Glutamatergic neuron (in vitro differentiated cells): ENCODE results near the gene MS4A8. TPM values are rescaled to one million over a fixed set of nuclear protein-coding genes. Genes with fewer than 3 reads are reported as not detected.

ENCODE experiments used
- DNase-seq: peaks from one replicate; pipeline ENCODE4 v3.0.0; 2022
- H3K27ac Mint-ChIP-seq: one replicate; pipeline ENCODE4 v1.8.0; 2020; ENCODE audit warnings: mild to moderate bottlenecking, mixed read lengths, inconsistent platforms; ENCODE audit not compliant: unreplicated experiment
- H3K27me3 Mint-ChIP-seq: one replicate; pipeline ENCODE4 v1.8.0; 2020; ENCODE audit warnings: mild to moderate bottlenecking, moderate library complexity, mixed read lengths, inconsistent platforms; ENCODE audit not compliant: unreplicated experiment
- H3K36me3 Mint-ChIP-seq: one replicate; pipeline ENCODE4 v1.8.0; 2020; ENCODE audit warnings: mild to moderate bottlenecking, mixed read lengths, inconsistent platforms; ENCODE audit not compliant: unreplicated experiment
- H3K4me1 Mint-ChIP-seq: one replicate; pipeline ENCODE4 v1.8.0; 2020; ENCODE audit warnings: mild to moderate bottlenecking, low read depth, mixed read lengths, inconsistent platforms; ENCODE audit not compliant: unreplicated experiment
- H3K4me3 Mint-ChIP-seq: one replicate; pipeline ENCODE4 v1.8.0; 2020; ENCODE audit warnings: mild to moderate bottlenecking, mixed read lengths, inconsistent platforms; ENCODE audit not compliant: unreplicated experiment
- H3K9me3 Mint-ChIP-seq: one replicate; pipeline ENCODE4 v1.8.0; 2020; ENCODE audit warnings: mild to moderate bottlenecking, moderate library complexity, mixed read lengths, inconsistent platforms; ENCODE audit not compliant: unreplicated experiment
- total RNA-seq: library from RNA; stranded (reverse); fragmentation: NEBNext Ultra II Directional; extraction: Animal tissue kit (Norgen Biotek cat#: 25700); gene quantifications from one replicate; pipeline ENCODE4 v1.2.1, GENCODE V29; 2021; ENCODE audit not compliant: unreplicated experiment
- TF ChIP-seq, protein P1 (sequence below): fragments of 200-600 bp; sonication (generic); IDR thresholded peaks from one replicate; pipeline ENCODE4 v1.5.0; 2021; ENCODE audit not compliant: partially characterized antibody, unreplicated experiment

The MS4A8 gene
- total RNA-seq, 1 donor from 2014 or later, result not detected

DNA sequence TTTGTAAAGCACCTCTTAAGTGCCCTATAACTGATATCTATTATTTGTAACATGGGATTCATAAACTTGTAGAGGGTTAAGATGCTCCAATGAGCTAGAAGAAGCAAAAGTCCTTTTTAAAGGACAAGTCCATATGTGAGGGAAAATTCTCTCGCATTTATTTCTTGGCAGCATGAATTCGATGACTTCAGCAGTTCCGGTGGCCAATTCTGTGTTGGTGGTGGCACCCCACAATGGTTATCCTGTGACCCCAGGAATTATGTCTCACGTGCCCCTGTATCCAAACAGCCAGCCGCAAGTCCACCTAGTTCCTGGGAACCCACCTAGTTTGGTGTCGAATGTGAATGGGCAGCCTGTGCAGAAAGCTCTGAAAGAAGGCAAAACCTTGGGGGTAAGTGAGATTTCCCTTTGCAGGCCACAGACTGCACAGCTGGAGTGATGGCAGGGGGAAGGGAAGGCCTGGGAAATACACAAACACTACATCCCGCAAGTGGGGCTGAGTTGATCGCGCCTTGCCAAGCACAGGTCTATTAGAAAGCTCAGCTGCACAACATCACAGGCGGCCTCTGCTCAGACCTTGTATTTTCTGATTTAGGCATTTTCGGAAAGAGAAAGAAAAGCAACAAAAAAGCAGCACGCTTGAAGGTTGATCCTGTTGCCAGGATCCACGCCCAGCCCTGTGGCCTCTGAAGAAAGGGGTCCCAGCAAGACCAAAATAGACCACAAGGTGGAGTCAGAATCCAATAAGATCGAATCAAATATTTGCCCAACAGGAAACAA is 1.5 kb downstream of the MS4A8 start:
- Mint-ChIP-seq H3K27ac (no peak overlapping the region), H3K9me3 (no peaks in the 10 kb centered on the region), H3K4me1 (no peaks in the 10 kb centered on the region), H3K4me3 (no peak overlapping the region), H3K27me3 (no peaks in the 10 kb centered on the region), H3K36me3 (no peaks in the 10 kb centered on the region)
- TF ChIP-seq, protein P1, sequence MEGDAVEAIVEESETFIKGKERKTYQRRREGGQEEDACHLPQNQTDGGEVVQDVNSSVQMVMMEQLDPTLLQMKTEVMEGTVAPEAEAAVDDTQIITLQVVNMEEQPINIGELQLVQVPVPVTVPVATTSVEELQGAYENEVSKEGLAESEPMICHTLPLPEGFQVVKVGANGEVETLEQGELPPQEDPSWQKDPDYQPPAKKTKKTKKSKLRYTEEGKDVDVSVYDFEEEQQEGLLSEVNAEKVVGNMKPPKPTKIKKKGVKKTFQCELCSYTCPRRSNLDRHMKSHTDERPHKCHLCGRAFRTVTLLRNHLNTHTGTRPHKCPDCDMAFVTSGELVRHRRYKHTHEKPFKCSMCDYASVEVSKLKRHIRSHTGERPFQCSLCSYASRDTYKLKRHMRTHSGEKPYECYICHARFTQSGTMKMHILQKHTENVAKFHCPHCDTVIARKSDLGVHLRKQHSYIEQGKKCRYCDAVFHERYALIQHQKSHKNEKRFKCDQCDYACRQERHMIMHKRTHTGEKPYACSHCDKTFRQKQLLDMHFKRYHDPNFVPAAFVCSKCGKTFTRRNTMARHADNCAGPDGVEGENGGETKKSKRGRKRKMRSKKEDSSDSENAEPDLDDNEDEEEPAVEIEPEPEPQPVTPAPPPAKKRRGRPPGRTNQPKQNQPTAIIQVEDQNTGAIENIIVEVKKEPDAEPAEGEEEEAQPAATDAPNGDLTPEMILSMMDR, result peak; percentile 66
- peak; percentile 24 for DNase-seq

GRCh38 chr11:60701469-60701818 is 2.0 kb downstream of the MS4A8 start:
- no peak for DNase-seq
- Mint-ChIP-seq H3K4me1 (no peaks in the 10 kb centered on the region), H3K4me3 (no peak overlapping the region), H3K9me3 (no peaks in the 10 kb centered on the region), H3K27me3 (no peaks in the 10 kb centered on the region), H3K27ac (no peak overlapping the region), H3K36me3 (no peaks in the 10 kb centered on the region)
- TF ChIP-seq, protein P1, result no peak

DNA sequence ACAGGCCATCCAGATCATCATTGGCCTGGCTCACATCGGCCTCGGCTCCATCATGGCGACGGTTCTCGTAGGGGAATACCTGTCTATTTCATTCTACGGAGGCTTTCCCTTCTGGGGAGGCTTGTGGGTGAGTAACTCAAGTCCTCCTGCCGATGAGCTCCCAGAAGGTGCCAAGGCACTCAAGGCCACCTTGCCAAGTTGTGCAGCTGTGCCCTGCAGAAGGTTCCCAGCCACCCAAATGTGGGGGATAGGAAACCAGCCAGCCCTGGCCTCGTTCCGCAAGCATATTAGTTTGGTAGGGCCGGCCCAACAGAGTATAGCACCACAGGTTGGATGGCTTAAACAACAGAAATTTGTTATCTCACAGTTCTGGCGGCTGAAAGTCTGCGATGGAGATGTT is 4.0 kb downstream of the MS4A8 start:
- TF ChIP-seq, protein P1, result no peak
- no peaks in the 10 kb centered on the region for H3K27me3 Mint-ChIP-seq
- H3K27ac Mint-ChIP-seq, result no peak overlapping the region
- no peaks in the 10 kb centered on the region for H3K9me3 Mint-ChIP-seq
- no peaks in the 10 kb centered on the region for H3K4me1 Mint-ChIP-seq
- no peak for DNase-seq
- H3K4me3 Mint-ChIP-seq, result no peak overlapping the region
- no peaks in the 10 kb centered on the region for H3K36me3 Mint-ChIP-seq

DNA sequence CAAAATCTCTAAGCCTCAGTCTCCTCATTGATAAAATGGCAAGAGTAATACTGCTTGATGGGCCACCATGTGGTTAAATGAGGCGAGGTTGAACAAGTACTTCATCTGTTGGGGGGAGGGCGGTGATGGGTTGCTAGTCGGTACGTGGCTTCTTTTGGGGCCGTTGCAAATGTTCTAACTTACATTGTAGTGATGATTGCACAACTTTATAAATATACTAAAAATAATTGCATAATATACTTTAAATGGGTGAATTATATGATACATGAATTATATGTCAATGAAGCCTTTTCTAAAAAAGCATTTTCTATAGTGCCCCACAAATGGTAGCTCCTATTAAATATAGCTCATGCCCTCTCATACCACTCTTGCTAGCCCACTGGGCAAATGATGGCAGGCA is 6.5 kb downstream of the MS4A8 start:
- no peaks in the 10 kb centered on the region for H3K9me3 Mint-ChIP-seq

GRCh38 chr11:60706931-60707330 is 7.5 kb downstream of the MS4A8 start:
- TF ChIP-seq, protein P1, result no peak
- no peaks in the 10 kb centered on the region for H3K9me3 Mint-ChIP-seq
- H3K4me1 Mint-ChIP-seq, result no peaks in the 10 kb centered on the region
- no peaks in the 10 kb centered on the region for H3K36me3 Mint-ChIP-seq
- no peaks in the 10 kb centered on the region for H3K27me3 Mint-ChIP-seq
- H3K27ac Mint-ChIP-seq, result no peak overlapping the region
- no peak for DNase-seq
- H3K4me3 Mint-ChIP-seq, result no peak overlapping the region

More for the DNA sequence above, 6.5 kb downstream of the MS4A8 start:
- H3K4me3 Mint-ChIP-seq, result no peak overlapping the region
- no peaks in the 10 kb centered on the region for H3K27me3 Mint-ChIP-seq
- DNase-seq, result no peak
- no peak overlapping the region for H3K27ac Mint-ChIP-seq
- no peaks in the 10 kb centered on the region for H3K36me3 Mint-ChIP-seq
- no peaks in the 10 kb centered on the region for H3K4me1 Mint-ChIP-seq
- TF ChIP-seq, protein P1, result no peak
